HepG2 (cell line): ENCODE measurements around the gene UBB.

Experiments
- PRPF4 ChIP-seq: fragments of 200-400 bp; formaldehyde crosslinking; IDR thresholded peaks from 2 replicates; pipeline ENCODE4 v1.6.1; 2016; ENCODE audit warnings: low read length, low read depth; ENCODE audit not compliant: poor library complexity, severe bottlenecking
- TF ChIP-seq, protein P1 (sequence below): sonication (generic); formaldehyde crosslinking; IDR thresholded peaks from 2 replicates; pipeline ENCODE4 v1.4.0; 2020; ENCODE audit warnings: missing genetic modification reagents, borderline replicate concordance

DNA sequence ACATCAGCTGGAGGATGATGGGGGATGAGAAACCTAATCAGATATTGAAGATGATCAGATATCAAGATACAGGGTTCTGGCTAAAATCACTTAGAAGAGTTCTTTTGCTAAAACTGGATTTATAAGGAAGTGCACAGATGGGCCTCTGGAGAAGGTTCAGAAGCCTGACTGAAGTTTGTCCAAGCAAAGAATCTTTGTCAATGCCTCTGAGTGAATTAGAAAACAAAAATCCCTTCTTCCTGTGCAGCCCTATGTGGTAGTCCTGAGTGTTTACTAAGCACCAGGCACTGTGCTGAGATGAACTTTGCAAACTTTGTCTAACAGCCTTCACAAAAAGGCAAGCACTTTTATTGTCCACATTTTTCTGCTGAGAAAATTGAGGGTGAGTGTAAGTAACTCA lies 16.3 kb upstream of the UBB start:
- no peak for TF ChIP-seq PRPF4
- TF ChIP-seq, protein P1, sequence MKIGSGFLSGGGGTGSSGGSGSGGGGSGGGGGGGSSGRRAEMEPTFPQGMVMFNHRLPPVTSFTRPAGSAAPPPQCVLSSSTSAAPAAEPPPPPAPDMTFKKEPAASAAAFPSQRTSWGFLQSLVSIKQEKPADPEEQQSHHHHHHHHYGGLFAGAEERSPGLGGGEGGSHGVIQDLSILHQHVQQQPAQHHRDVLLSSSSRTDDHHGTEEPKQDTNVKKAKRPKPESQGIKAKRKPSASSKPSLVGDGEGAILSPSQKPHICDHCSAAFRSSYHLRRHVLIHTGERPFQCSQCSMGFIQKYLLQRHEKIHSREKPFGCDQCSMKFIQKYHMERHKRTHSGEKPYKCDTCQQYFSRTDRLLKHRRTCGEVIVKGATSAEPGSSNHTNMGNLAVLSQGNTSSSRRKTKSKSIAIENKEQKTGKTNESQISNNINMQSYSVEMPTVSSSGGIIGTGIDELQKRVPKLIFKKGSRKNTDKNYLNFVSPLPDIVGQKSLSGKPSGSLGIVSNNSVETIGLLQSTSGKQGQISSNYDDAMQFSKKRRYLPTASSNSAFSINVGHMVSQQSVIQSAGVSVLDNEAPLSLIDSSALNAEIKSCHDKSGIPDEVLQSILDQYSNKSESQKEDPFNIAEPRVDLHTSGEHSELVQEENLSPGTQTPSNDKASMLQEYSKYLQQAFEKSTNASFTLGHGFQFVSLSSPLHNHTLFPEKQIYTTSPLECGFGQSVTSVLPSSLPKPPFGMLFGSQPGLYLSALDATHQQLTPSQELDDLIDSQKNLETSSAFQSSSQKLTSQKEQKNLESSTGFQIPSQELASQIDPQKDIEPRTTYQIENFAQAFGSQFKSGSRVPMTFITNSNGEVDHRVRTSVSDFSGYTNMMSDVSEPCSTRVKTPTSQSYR (CRISPR knock-in tag) = no peak
